Measurements from ENCODE around the gene NIP7.

NIP7 gene

DNA sequence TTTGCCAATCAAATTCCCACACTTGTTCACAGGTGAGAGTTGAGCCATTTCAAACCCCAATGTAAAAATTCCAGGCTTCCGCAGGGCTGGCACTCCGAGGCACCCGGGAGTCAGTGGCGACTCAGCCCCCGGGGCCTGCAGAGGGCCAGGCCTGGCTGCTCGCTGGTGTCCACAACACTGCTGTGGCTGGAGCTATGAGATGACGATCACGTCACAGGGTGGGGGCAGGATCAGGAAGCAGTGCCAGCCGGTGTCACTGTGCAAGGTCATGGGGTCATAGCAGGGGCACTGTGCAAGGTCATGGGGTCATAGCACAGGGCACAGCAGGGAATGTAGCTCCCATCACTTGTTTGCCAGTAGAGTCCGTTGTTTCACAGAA, 20.7 kb upstream of the NIP7 start:
- no peak for DNase-seq (ENCODE audit: low read depth in 2 of 2)

GRCh38 chr16:69319381-69319780, 20.2 kb upstream of the NIP7 start:
- DNase-seq (ENCODE audit: low read depth in 2 of 2): no peak

- DNase-seq (ENCODE audit: low read depth in 2 of 2): no peak
Observed at GRCh38 chr16:69319826-69320739, 19.5 kb upstream of the NIP7 start.

DNA sequence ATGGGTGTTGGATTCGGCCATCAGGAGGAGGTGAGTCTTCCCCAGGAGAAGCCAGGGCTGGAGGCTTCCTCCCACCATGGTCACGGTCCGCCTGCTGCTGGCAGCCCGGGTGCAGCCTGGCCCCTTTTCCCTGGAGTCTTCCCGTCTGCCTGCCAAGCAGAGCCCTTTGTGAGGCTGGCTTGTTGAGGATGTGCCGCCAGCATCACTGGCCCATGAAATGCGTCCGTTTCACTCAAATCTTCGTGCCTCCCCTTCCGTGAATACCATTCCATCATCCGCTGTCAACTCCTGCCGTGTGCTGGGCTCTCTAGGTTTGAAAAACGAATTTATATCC, 18.9 kb upstream of the NIP7 start:
- no peak for DNase-seq (ENCODE audit: low read depth in 2 of 2)

- DNase-seq (ENCODE audit: low read depth in 2 of 2): no peak
Observed at GRCh38 chr16:69321080-69321479, 18.5 kb upstream of the NIP7 start.

GRCh38 chr16:69322343-69322742, 17.2 kb upstream of the NIP7 start:
- DNase-seq (ENCODE audit: low read depth in 2 of 2): no peak

GRCh38 chr16:69323415-69323814, 16.2 kb upstream of the NIP7 start:
- no peak for DNase-seq (ENCODE audit: low read depth in 2 of 2)

GRCh38 chr16:69324013-69324531, 15.5 kb upstream of the NIP7 start:
- no peak for DNase-seq (ENCODE audit: low read depth in 2 of 2)

DNA sequence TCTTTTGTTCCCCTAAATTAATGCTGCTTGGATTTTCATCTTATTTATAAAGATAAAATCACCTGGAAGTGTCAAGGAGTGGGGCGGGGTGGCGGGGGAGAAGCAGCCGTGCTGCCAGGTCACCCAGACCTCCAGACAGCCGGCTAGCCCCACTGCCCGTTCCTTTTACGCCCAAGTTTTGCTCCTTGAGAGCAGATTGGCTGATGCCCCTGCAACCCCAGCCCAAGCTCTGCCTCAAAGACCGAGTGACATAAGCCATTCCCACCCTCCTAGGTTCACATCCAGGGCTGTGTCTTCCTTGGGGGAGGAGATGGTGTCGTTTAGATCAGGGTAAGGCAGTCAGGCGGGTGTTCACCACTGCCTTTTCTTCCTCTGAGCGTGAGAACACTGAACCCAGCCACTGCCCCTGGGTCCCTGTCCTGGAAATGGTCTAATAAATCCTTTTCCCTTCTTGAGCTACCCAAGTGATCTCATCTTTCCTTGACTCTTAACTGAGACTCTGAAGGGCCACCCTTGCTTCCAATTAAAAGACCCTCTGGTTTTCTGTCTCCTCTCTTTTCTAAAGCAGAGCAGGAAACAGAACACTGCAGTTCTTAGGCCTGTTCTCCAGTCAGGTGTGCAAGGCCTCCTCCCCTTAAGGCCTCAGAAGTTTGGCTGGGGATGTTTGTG, 14.9 kb upstream of the NIP7 start:
- DNase-seq (ENCODE audit: low read depth in 2 of 2): no peak

DNA sequence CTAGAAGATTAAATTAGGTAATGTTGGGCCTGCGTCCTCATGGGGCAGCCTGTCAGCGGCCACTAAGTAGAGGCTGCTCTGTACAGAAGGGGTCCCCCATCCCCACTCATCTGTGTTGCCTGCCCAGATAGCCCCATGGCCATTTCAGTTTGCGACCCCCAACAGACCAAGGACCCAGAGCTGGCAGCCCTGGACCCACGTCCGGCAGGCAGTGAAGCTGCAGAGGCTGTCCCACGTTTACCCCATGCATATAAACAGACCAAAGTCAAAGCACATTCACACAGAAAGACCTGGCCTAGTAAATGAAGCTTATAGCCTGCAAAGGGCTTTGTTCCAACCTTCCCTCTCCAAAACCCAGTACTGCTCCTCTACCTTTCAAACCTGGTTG, 13.8 kb upstream of the NIP7 start:
- DNase-seq (ENCODE audit: low read depth in 2 of 2): no peak

GRCh38 chr16:69326172-69326873, 13.2 kb upstream of the NIP7 start:
- no peak for DNase-seq (ENCODE audit: low read depth in 2 of 2)

DNA sequence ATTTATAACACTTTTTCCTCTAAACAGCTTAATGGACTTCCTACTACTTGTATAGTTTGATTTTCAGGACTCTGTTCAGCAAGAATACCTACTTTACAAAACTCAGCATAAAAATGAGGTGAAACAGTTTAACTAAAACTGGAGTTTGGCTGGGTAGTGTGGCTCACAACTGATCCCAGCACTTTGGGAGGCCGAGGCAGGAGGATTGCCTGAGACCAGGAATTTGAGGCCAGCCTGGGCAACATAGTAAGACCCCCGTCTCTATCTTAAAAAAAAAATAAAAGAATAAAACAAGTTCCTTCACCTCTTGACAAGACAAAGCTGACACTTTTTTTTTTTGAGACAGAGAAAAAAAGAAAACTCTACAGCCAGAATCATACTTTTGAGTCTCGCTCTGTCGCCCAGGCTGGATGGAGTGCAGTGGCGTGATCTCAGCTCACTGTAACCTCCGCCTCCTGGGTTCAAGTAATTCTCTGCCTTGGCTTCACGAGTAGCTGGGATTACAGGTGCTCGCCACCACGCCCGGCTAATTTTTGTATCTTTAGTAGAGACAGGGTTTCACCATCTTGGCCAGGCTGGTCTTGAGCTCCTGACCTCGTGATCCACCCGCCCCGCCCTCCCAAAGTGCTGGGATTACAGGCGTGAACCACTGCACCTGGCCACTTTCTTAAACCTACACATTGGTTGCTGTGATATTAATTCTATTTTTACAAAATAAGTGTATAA, 11.8 kb upstream of the NIP7 start:
- DNase-seq (ENCODE audit: low read depth in 2 of 2): no peak

DNA sequence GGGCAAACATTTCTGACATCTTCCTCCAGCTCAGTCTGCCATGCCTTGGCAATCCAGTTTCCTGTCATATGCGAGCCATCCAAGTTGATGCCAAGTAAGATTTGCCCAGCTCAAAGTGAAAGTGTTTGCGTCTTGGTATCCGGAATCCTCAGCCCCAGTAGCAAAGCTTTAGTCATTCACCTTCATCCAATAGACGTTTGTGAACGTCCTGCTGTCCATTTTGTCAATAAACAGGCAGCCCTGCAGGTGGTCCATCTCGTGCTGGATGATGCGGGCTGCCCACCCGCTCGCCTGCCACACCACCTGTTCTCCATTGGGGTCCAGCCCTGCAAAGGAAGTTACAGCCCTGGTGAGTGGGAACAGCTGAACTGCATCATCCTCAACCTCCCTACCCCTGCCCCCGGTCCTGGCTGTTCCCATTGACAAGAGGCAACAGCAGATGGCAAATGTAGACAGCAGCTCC, 10.7 kb upstream of the NIP7 start:
- no peak for DNase-seq (ENCODE audit: low read depth in 2 of 2)

DNA sequence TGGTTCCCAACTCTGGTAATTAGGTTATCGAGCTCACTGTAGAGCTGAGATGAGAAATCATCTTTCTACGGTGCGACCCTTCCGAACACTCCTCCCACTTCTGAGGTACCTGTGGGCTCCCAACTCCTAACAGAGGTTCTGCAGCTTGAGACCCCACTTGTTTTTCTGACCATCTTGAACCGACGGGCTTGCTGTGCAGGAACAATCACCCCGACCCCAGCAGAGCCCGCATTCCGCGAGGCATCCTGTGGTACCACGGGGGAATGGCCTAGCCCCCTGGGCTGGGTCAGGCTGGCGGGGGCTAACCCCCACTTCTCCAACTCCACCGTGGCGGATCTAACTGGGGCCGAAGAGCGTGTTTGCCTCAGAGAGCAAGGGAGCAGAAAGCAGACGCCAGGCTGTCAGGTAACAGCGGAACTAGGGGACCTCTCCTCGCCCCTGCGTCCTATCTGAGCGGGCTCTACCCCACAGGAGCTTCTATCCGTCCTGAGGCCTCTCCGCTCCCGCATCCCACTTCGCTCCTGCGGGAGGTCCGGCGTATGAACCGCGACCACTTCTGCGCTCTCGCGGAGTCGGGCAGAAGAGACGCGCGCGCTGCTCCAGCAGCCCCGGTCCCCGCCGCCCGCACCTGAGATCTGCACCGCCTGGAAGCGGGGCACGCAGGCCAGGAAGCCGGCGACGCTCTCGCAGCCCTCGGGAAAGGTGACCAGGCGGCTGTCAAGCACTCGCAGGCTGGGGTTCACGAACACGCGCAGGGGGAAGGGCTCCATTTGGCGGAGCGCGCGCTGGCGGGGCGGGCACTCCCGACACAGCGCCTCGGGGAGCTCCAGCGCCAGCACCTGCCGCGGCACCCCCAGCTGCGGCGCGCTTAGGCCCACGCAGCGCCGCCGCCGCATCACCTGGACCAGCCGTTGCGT, 9.9 kb upstream of the NIP7 start:
- DNase-seq (ENCODE audit: low read depth in 2 of 2): no peak

- DNase-seq (ENCODE audit: low read depth in 2 of 2): peak; percentile 76 to 77
Observed at GRCh38 chr16:69330286-69331109, 9.1 kb upstream of the NIP7 start, which contains the start of gene PDF. PDF (minus strand) TSS chr16:69330588; CDS start chr16:69330570, 18 bp downstream.

GRCh38 chr16:69334696-69335095, 4.9 kb upstream of the NIP7 start:
- DNase-seq (ENCODE audit: low read depth in 2 of 2): no peak

DNA sequence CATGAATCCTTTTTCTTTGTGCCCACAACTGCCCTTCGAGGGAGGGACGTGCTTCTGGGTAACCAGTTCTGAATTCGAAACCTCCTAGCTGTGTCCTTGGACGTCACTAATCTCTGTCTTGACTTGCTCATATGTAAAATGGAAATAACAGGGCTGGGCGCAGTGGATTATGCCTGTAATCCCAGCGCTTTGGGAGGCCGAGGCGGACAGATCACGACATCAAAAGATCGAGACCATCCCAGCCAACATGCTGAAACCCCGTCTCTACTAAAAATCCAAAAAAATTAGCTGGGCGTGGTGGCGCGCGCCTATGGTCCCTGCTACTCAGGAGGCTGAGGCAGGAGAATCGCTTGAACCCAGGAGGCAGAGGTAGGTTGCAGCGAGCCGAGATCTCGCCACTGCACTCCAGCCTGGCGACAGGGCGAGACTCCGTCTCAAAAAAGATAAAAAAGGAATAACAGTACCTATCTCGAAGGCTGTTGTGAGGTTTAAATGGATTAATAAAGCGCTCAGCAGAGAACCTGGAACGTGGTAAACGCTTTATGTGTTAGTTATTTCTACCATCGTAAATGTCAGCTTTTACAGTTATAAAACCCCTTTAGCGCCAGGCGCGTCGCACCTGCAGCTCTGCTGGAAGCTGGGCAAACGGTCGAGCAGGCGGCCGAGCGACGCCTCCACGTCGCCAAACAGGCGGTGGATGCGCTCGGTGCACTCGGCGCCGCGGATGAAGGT, 849 bp upstream of the NIP7 start:
- DNase-seq (ENCODE audit: low read depth in 2 of 2): no peak

DNA sequence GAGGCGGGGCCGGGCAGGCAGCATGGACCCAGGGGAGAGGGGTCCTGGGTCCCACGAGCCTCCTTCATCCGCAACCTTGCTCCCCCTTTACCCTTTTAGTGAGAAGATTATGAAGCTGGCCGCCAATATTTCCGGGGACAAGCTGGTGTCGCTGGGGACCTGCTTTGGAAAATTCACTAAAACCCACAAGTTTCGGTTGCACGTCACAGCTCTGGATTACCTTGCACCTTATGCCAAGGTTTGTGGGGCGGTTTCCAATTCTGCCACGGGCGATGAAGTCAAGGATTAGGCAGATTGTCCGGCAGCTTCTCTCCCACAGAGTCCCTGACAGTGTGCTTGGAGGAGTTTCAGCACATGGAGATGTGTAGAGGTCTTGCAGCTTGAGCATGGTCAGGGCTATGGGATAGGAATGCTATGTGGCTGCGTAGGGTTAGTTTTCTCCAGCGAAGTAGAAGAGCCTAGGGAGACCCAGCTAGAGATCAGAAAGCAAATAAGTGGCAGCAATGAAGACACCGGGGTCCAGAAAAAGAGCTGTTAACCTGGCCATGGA, 598 bp downstream of the NIP7 start:
- DNase-seq (ENCODE audit: low read depth in 2 of 2): no peak

DNA sequence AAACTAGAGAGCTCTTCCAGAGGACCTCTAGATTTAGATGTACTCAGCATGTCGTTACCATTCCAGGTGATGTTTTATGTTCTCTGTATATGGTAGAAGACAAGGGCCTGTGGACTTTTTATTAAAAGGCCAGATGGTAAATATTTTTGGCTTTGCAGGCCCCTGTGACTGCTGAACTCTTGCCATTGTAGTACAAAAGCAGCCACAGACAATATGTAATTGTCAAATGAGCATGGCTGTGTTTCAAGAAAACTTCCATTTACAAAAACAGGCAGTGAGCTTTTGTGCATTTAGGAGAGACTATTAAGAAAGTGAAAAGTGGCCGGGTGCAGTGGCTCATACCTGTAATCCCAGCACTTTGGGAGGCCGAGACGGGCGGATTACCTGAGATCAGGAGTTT, 4.6 kb downstream of the NIP7 start:
- no peak for DNase-seq (ENCODE audit: low read depth in 2 of 2)

Measured in fibroblast of skin of left quadriceps (primary cell).